Fibroblast of lung (primary cell): ENCODE data around the gene ZNF556. TPM values are rescaled to one million over a fixed set of nuclear protein-coding genes. Genes with fewer than 3 reads are reported as not detected.
"Not testable (repeated sequence)": the region's sequence is repeated elsewhere in the genome, so short reads cannot be mapped to it uniquely, and the experiment has no call there.

Source experiments
- DNase-seq, 2 donors: peaks; one replicate each; pipeline versions ENCODE4 v3.0.0 to v3.0.0-alpha.2; 2010; ENCODE audit warnings: low read depth in 2 of 2
- H2AFZ ChIP-seq: 2 replicates; pipeline ENCODE4 v1.5.1; 2012; ENCODE audit warnings: low read length, control low read depth, inconsistent platforms
- H3K27ac ChIP-seq: 2 replicates; pipeline ENCODE4 v1.5.1; 2011; ENCODE audit warnings: low read length, control low read depth; ENCODE audit not compliant: insufficient read depth
- H3K27me3 ChIP-seq: 2 replicates; pipeline ENCODE4 v1.5.1; 2011; ENCODE audit warnings: mild to moderate bottlenecking, low read length; ENCODE audit not compliant: control insufficient read depth, insufficient read depth
- H3K36me3 ChIP-seq: 2 replicates; pipeline ENCODE4 v1.5.1; 2011; ENCODE audit warnings: low read length; ENCODE audit not compliant: control insufficient read depth, insufficient read depth
- H3K4me1 ChIP-seq: 2 replicates; pipeline ENCODE4 v1.5.1; 2011; ENCODE audit warnings: low read length; ENCODE audit not compliant: control insufficient read depth, insufficient read depth; ENCODE audit errors: extremely low read depth
- H3K4me2 ChIP-seq: 2 replicates; pipeline ENCODE4 v1.5.1; 2011; ENCODE audit warnings: low read length, control low read depth; ENCODE audit not compliant: insufficient read depth; ENCODE audit errors: extremely low read depth
- H3K4me3 ChIP-seq, 4 experiments: fragments of 200-600 bp in 1 of 4; sonication (generic) in 1 of 4; replicated peaks in 1 of 4; 2 replicates each; pipeline ENCODE4 v1.5.1; 2011 to 2016; ENCODE audit warnings: low read length in 4 of 4, low read depth in 3 of 4, mild to moderate bottlenecking in 3 of 4, control low read depth in 2 of 4, inconsistent platforms in 1 of 4, mixed read lengths in 1 of 4; ENCODE audit not compliant: insufficient read depth in 1 of 4; ENCODE audit errors: control extremely low read depth in 1 of 4
- H3K79me2 ChIP-seq: 2 replicates; pipeline ENCODE4 v1.5.1; 2012; ENCODE audit warnings: mild to moderate bottlenecking, low read length, inconsistent platforms; ENCODE audit not compliant: control insufficient read depth, insufficient read depth
- H3K9ac ChIP-seq: 2 replicates; pipeline ENCODE4 v1.5.1; 2011; ENCODE audit warnings: mild to moderate bottlenecking, low read length, control low read depth; ENCODE audit not compliant: insufficient read depth
- H3K9me3 ChIP-seq: 2 replicates; pipeline ENCODE4 v1.5.1; 2012; ENCODE audit warnings: low read depth, low read length; ENCODE audit not compliant: control insufficient read depth, insufficient read depth
- H4K20me1 ChIP-seq: 2 replicates; pipeline ENCODE4 v1.5.1; 2011; ENCODE audit warnings: low read length; ENCODE audit not compliant: control insufficient read depth, insufficient read depth; ENCODE audit errors: extremely low read depth
- EZH2 ChIP-seq: IDR thresholded peaks from 2 replicates; pipeline ENCODE4 v1.5.1; 2012; ENCODE audit warnings: low read length, control low read depth, mild to moderate bottlenecking; ENCODE audit errors: missing control alignments
- polyA plus RNA-seq, 2 donors: library from polyadenylated mRNA; depleted of rRNA in 1 of 2; stranded (reverse) in 1 of 2; unstranded in 1 of 2; fragments of >200 nt; gene quantifications; 2 replicates each; pipeline ENCODE4 v1.2.1, GENCODE V29; 2011 to 2012; ENCODE audit warnings: missing spikeins in 1 of 2
- total RNA-seq: library from RNA; depleted of rRNA; stranded (reverse); fragments of >200 nt; gene quantifications from 2 replicates; pipeline ENCODE4 v1.2.1, GENCODE V29; 2014
- TF ChIP-seq, protein P1 (sequence below), 2 donors: IDR thresholded peaks in 1 of 2; conservative IDR thresholded peaks in 1 of 2; 1 replicate in 1 of 2; 2 replicates in 1 of 2; pipeline ENCODE4 v1.5.1; 2011 to 2012; ENCODE audit warnings: low read length in 2 of 2, control low read depth in 1 of 2, inconsistent platforms in 1 of 2, low read depth in 1 of 2, mild to moderate bottlenecking in 1 of 2

ZNF556 gene
- total and polyA plus RNA-seq, 2 donors (not counting 1 experiment from before 2014, with no cell fraction given), result 0.09 to 0.17 TPM

DNA sequence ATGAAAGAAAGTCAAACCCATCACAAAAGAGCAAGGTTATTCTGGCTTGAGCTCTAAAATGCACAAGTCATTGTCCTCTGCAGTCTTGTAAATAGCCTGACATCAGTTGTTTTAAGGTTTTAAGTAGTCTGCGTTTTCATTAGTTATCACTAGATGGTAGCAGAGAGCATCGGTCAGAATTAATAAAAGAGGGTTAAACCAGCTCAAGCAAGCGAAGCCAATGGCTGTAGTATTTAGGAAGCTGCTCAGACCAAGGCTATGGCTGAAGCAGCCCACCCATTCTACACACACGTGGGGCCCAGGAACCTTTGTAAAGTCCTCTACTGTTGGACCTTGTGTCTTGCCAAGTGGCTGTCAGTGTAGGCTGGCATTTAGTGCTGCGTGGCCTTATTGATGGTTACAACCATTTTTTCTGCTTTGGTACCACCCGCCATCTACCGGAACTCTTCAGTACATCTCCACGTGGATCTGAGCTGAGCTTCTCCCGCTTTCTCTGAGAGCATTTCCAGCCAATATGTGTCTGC lies 20.3 kb downstream of the ZNF556 start:
- Histone ChIP-seq H4K20me1 (no peaks in the 10 kb centered on the region), H3K4me1 (no peaks in the 10 kb centered on the region), H3K79me2 (no peaks in the 10 kb centered on the region), H3K9ac (no peak overlapping the region), H3K9me3 (no peaks in the 10 kb centered on the region), H3K4me2 (no peak overlapping the region), H3K27ac (no peak overlapping the region), H3K27me3 (no peaks in the 10 kb centered on the region), H3K36me3 (no peaks in the 10 kb centered on the region), H3K4me3 (no peak overlapping the region), H2AFZ (peak overlapping the region; percentile 79)
- TF ChIP-seq EZH2, result no peak
- TF ChIP-seq, protein P1, sequence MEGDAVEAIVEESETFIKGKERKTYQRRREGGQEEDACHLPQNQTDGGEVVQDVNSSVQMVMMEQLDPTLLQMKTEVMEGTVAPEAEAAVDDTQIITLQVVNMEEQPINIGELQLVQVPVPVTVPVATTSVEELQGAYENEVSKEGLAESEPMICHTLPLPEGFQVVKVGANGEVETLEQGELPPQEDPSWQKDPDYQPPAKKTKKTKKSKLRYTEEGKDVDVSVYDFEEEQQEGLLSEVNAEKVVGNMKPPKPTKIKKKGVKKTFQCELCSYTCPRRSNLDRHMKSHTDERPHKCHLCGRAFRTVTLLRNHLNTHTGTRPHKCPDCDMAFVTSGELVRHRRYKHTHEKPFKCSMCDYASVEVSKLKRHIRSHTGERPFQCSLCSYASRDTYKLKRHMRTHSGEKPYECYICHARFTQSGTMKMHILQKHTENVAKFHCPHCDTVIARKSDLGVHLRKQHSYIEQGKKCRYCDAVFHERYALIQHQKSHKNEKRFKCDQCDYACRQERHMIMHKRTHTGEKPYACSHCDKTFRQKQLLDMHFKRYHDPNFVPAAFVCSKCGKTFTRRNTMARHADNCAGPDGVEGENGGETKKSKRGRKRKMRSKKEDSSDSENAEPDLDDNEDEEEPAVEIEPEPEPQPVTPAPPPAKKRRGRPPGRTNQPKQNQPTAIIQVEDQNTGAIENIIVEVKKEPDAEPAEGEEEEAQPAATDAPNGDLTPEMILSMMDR (conservative IDR thresholded peaks at IDR 0.05 in 1 of 2, IDR thresholded peaks at IDR 0.05 in 1 of 2; ENCODE audit: low read depth in 1 of 2, low read length in 2 of 2), result peak; percentile 42 to 65
- peak; percentile 47 to 73 for DNase-seq

DNA sequence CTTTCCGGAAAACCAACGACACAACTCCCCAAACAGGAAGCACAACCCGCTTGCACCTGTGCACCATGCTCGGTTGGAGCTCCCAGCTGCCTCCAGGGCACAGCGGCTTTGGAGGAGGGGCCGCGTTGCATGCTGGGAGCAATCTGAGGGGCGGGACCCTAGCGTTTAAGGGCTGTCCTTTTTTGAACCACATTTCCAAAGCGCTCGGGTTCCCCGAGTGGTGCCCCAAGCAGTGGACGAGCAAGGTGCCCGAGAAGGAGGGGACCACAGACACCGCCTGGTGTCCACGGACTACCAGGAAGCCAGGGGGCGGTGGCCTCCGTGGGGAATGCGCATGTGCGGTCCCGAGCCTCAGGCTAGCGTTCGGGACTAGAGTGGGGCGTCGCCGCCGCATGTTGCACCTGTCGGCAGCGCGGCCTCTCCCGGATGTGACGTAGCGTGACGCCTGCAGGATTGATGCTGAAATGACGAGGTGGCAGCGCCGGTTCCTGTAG lies 21.6 kb downstream of the ZNF556 start:
- H3K36me3 ChIP-seq, result no peaks in the 10 kb centered on the region
- H3K9ac ChIP-seq, result no peak overlapping the region

DNA sequence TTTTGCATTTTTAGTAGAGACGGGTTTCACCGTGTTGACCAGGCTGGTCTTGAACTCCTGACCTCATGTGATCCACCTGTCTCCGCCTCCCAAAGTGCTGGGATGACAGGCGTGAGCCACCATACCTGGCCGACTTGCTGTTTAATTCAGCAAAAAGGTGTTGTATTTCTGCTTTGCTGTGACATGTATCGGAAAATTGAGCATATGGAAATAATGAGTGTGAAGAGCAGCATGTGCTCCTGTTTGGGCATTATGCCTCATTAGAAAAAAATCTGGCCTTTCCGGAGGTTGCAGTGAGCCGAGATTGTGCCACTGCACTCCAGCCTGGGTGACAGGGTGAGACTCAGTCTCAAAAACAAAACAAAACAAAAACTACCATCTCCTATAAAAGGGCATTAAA lies 23.4 kb downstream of the ZNF556 start:
- not testable (repeated sequence) for H3K9ac ChIP-seq, H3K79me2 ChIP-seq, H4K20me1 ChIP-seq, DNase-seq, H3K36me3 ChIP-seq, H3K4me3 ChIP-seq, H3K4me2 ChIP-seq, H3K4me1 ChIP-seq, H3K27me3 ChIP-seq, H2AFZ ChIP-seq, H3K9me3 ChIP-seq, H3K27ac ChIP-seq

More for the DNA sequence above, 21.6 kb downstream of the ZNF556 start:
- DNase-seq, result peak in 1 of 2 donors; percentile 8
- Histone ChIP-seq H3K9me3 (no peaks in the 10 kb centered on the region), H3K79me2 (no peaks in the 10 kb centered on the region), H3K4me3 (no peak overlapping the region), H2AFZ (no peak overlapping the region), H3K4me1 (no peaks in the 10 kb centered on the region), H4K20me1 (no peaks in the 10 kb centered on the region), H3K4me2 (no peak overlapping the region), H3K27me3 (no peaks in the 10 kb centered on the region), H3K27ac (no peak overlapping the region)
- no peak for TF ChIP-seq EZH2
- TF ChIP-seq, protein P1 (conservative IDR thresholded peaks at IDR 0.05 in 1 of 2, IDR thresholded peaks at IDR 0.05 in 1 of 2; ENCODE audit: low read depth in 1 of 2, low read length in 2 of 2), result no peak
